Measurements from ENCODE around the gene WDR46. TPM values are rescaled to one million over a fixed set of nuclear protein-coding genes. Genes with fewer than 3 reads are reported as not detected.

The WDR46 gene
- polyA plus RNA-seq, 3 donors = 27.5 to 47.4 (median 42.7) TPM

GRCh38 chr6:33247977-33248642, 40.9 kb downstream of the WDR46 start:
- H3K27ac ChIP-seq (ENCODE audit: low read depth, low read length) = peak overlapping the region; percentile 44
- 2 to 4% (median 3%) methylated on average over 28 of the region's 28 CpGs for WGBS, 3 donors

GRCh38 chr6:33243476-33243875, 45.6 kb downstream of the WDR46 start:
- WGBS, 3 donors = 37 to 45% (median 41%) methylated on average over 1 of the region's 1 CpG
- no peak overlapping the region for H3K27ac ChIP-seq (ENCODE audit: low read depth, low read length)

GRCh38 chr6:33241968-33242367, 47.1 kb downstream of the WDR46 start:
- WGBS, 3 donors = 43 to 67% (median 51%) methylated on average over 3 of the region's 3 CpGs

GRCh38 chr6:33237741-33238140, 51.3 kb downstream of the WDR46 start:
- WGBS, 3 donors = 40 to 62% (median 60%) methylated on average over 2 of the region's 2 CpGs
- no peak overlapping the region for H3K27ac ChIP-seq (ENCODE audit: low read depth, low read length)

More at GRCh38 chr6:33241968-33242367, 47.1 kb downstream of the WDR46 start:
- H3K27ac ChIP-seq (ENCODE audit: low read depth, low read length) = no peak overlapping the region

GRCh38 chr6:33236852-33237251, 52.2 kb downstream of the WDR46 start:
- 87 to 89% (median 89%) methylated on average over 6 of the region's 6 CpGs for WGBS, 3 donors

GRCh38 chr6:33236328-33236727, 52.7 kb downstream of the WDR46 start:
- no peak overlapping the region for H3K27ac ChIP-seq (ENCODE audit: low read depth, low read length)

More at GRCh38 chr6:33236852-33237251, 52.2 kb downstream of the WDR46 start:
- H3K27ac ChIP-seq (ENCODE audit: low read depth, low read length) = no peak overlapping the region

GRCh38 chr6:33235221-33235634, 53.8 kb downstream of the WDR46 start:
- WGBS, 3 donors = 23 to 28% (median 25%) methylated on average over 6 of the region's 6 CpGs
- no peak overlapping the region for H3K27ac ChIP-seq (ENCODE audit: low read depth, low read length)

Other genes starting within 250 kb of the WDR46 start
- gene HLA-DPA1, start 215.6 kb downstream of the WDR46 start, polyA plus RNA-seq = 10 to 100 TPM; 10.4 to 50.7 (median 20.9) TPM
- gene HLA-DPB1, start 213.2 kb downstream of the WDR46 start, polyA plus RNA-seq = 10 to 100 TPM; 26.1 to 49.8 (median 48.0) TPM
- gene COL11A2, start 96.8 kb downstream of the WDR46 start, polyA plus RNA-seq = 1 to 10 TPM in 1 of 3 donors, under 1 TPM in 2; 0.28 to 2.6 (median 0.88) TPM
- 10 to 100 TPM; 22.7 to 31.3 (median 29.6) TPM for gene RXRB, start 88.6 kb downstream of the WDR46 start, polyA plus RNA-seq
- gene SLC39A7, start 88.4 kb downstream of the WDR46 start, polyA plus RNA-seq = 100 to 1,000 TPM in 1 of 3 donors, 10 to 100 TPM in 2; 51.4 to 112 (median 72.1) TPM
- gene HSD17B8, start 84.6 kb downstream of the WDR46 start, polyA plus RNA-seq = 10 to 100 TPM in 2 of 3 donors, 1 to 10 TPM in 1; 5.7 to 51.7 (median 14.4) TPM
- gene RING1, start 80.7 kb downstream of the WDR46 start, polyA plus RNA-seq = 10 to 100 TPM; 23.7 to 42.5 (median 40.5) TPM
- gene VPS52, start 17.4 kb downstream of the WDR46 start, polyA plus RNA-seq = 10 to 100 TPM; 34.7 to 40.3 (median 36.9) TPM
- gene RPS18, start 17.2 kb downstream of the WDR46 start, polyA plus RNA-seq = 1,000 to 10,000 TPM; 3,971 to 5,636 (median 5,545) TPM
- 1 to 10 TPM; 4.0 to 9.3 (median 8.5) TPM for gene B3GALT4, start 12.1 kb downstream of the WDR46 start, polyA plus RNA-seq
- gene PFDN6, start 362 bp upstream of the WDR46 start, polyA plus RNA-seq = 100 to 1,000 TPM in 1 of 3 donors, 10 to 100 TPM in 2; 47.0 to 131 (median 77.7) TPM
- gene RGL2, start 9.7 kb upstream of the WDR46 start, polyA plus RNA-seq = 10 to 100 TPM; 33.1 to 64.3 (median 49.0) TPM
- gene TAPBP, start 24.8 kb upstream of the WDR46 start, polyA plus RNA-seq = 10 to 100 TPM; 14.2 to 29.9 (median 26.3) TPM
- gene ZBTB22, start 28.5 kb upstream of the WDR46 start, polyA plus RNA-seq = 10 to 100 TPM in 2 of 3 donors, 1 to 10 TPM in 1; 8.9 to 13.5 (median 13.4) TPM
- gene DAXX, start 33.7 kb upstream of the WDR46 start, polyA plus RNA-seq = 10 to 100 TPM; 19.6 to 35.4 (median 34.0) TPM
- under 1 TPM; 0.55 to 0.56 (median 0.56) TPM for gene KIFC1, start 102.6 kb upstream of the WDR46 start, polyA plus RNA-seq
- gene PHF1, start 121.8 kb upstream of the WDR46 start, polyA plus RNA-seq = 100 to 1,000 TPM in 1 of 3 donors, 10 to 100 TPM in 2; 52.3 to 106 (median 73.9) TPM
- 100 to 1,000 TPM; 123 to 153 (median 148) TPM for gene CUTA, start 128.9 kb upstream of the WDR46 start, polyA plus RNA-seq
- gene SYNGAP1, start 130.8 kb upstream of the WDR46 start, polyA plus RNA-seq = 10 to 100 TPM in 1 of 3 donors, 1 to 10 TPM in 2; 4.2 to 16.1 (median 7.2) TPM
- gene ZBTB9, start 165.3 kb upstream of the WDR46 start, polyA plus RNA-seq = 1 to 10 TPM in 2 of 3 donors, under 1 TPM in 1; 0.79 to 3.1 (median 1.8) TPM

Data from adipose tissue (tissue), 3 donors.